ENCODE results near the gene PPT1.

The PPT1 gene

GRCh38 chr1:40023379-40023944, 73.6 kb downstream of the PPT1 start:
- DNase-seq: no peak
